GM18907 (cell line): ENCODE results near the gene ANAPC4.
"Not testable (repeated sequence)": the region's sequence is repeated elsewhere in the genome, so short reads cannot be mapped to it uniquely, and the experiment has no call there.

Source experiments
- ATAC-seq: cut with Tn5 transposase; IDR thresholded peaks from one replicate; pipeline ENCODE4 v1.9.1; 2021; ENCODE audit warnings: mild to moderate bottlenecking, moderate library complexity; ENCODE audit not compliant: unreplicated experiment

The ANAPC4 gene

GRCh38 chr4:25376754-25377571, at the start of gene ANAPC4:
ANAPC4 (plus strand) TSS chr4:25377263; CDS start chr4:25377428, 165 bp downstream.
- peak; percentile 96 for ATAC-seq

GRCh38 chr4:25328463-25328862, 48.6 kb upstream of the ANAPC4 start:
- not testable (repeated sequence) for ATAC-seq

GRCh38 chr4:25330335-25330734, 46.7 kb upstream of the ANAPC4 start:
- peak; percentile 12 for ATAC-seq

GRCh38 chr4:25330905-25331808, 45.9 kb upstream of the ANAPC4 start:
- ATAC-seq = peak; percentile 79

- no peak for ATAC-seq
These were observed 33.4 kb upstream of the ANAPC4 start for GRCh38 chr4:25343671-25344070.

GRCh38 chr4:25345744-25346143, 31.3 kb upstream of the ANAPC4 start:
- ATAC-seq = no peak

- peak; percentile 85 for ATAC-seq
These were observed 30.1 kb upstream of the ANAPC4 start for GRCh38 chr4:25346913-25347312.

- ATAC-seq = no peak
These were observed 29.6 kb upstream of the ANAPC4 start for GRCh38 chr4:25347473-25347872.

GRCh38 chr4:25347971-25348370, 29.1 kb upstream of the ANAPC4 start:
- ATAC-seq = no peak

GRCh38 chr4:25350561-25350960, 26.5 kb upstream of the ANAPC4 start:
- ATAC-seq = no peak

GRCh38 chr4:25351777-25352416, 25.2 kb upstream of the ANAPC4 start:
- ATAC-seq = no peak

GRCh38 chr4:25356068-25356467, 21.0 kb upstream of the ANAPC4 start:
- ATAC-seq = no peak

GRCh38 chr4:25358515-25359275, 18.4 kb upstream of the ANAPC4 start:
- ATAC-seq = no peak

- ATAC-seq = no peak
These were observed 15.8 kb upstream of the ANAPC4 start for GRCh38 chr4:25361253-25361652.

- no peak for ATAC-seq
These were observed 9.9 kb upstream of the ANAPC4 start for GRCh38 chr4:25367004-25367621.

GRCh38 chr4:25367877-25368276, 9.2 kb upstream of the ANAPC4 start:
- no peak for ATAC-seq

GRCh38 chr4:25368315-25368714, 8.7 kb upstream of the ANAPC4 start:
- ATAC-seq = no peak

- ATAC-seq = no peak
These were observed 6.8 kb upstream of the ANAPC4 start for GRCh38 chr4:25370242-25370641.

- not testable (repeated sequence) for ATAC-seq
These were observed 4.5 kb upstream of the ANAPC4 start for GRCh38 chr4:25372549-25372948.
